Heart left ventricle (tissue), 13 donors: ENCODE results near the gene SLC25A26.

Experiments
- CTCF ChIP-seq, 12 donors: fragments of 200-600 bp; sonication (generic) in 4 of 12; IDR thresholded peaks; one replicate each; pipeline versions ENCODE4 v1.5.0 to v1.8.0; 2018 to 2022; ENCODE audit warnings: antibody characterized with exemption in 12 of 12, mild to moderate bottlenecking in 5 of 12
- POLR2A ChIP-seq, 2 donors: fragments of 450-650 bp; IDR thresholded peaks; one replicate each; pipeline ENCODE4 v1.6.1; 2017; ENCODE audit warnings: antibody characterized with exemption in 2 of 2, mild to moderate bottlenecking in 2 of 2, moderate library complexity in 2 of 2
- donor health status: ischemic (EF 13 %, LVEDD 7.1; RV severe dilation, severe dysfunction).
- donor health status: DM: no; HTN: yes; CAD: no.
- donor health status: DM: no; HTN: no; CAD: no.
- donor health status: ischemic (EF 25% LVEDD 6.9; RV normal size, moderate dysfunction).
- donor health status: ischemic (EF 25% LVEDD 5.7; RV mildly dilated, moderate dysfunction).
- donor health status: ischemic (EF 35%, LVEDD 5.7; RV mildly dilated, moderate dysfunction).
- donor health status: nonischemic (EF 11% LVEDD 7.7; RV severe dilation, severe dysfunction).
- donor health status: DM: yes; HTN: yes; CAD: no.
- donor health status: PGD.
- donor health status: ischemic (EF 29% LVEDD 5.4; RV normal size, mild dysfunction).
- donor health status: nonischemic (EF 23%, LVEDD 6.1; RV moderate dilation, normal function).

- TF ChIP-seq CTCF (IDR thresholded peaks at IDR 0.05), result no peak
- no peak for TF ChIP-seq POLR2A (IDR thresholded peaks at IDR 0.05)
Measured at GRCh38 chr3:66355997-66356396, 135.2 kb downstream of the SLC25A26 start.
